ENCODE results near the gene HIBCH.

GRCh38 chr2:190271783-190272456, 47.7 kb downstream of the HIBCH start:
- TF ChIP-seq POLR2A (IDR thresholded peaks at IDR 0.05; ENCODE audit: low read depth, low read length) = no peak
- no peak for TF ChIP-seq POLR2AphosphoS5 (IDR thresholded peaks at IDR 0.05; ENCODE audit: low read depth, low read length)
- TF ChIP-seq TAF1 (IDR thresholded peaks at IDR 0.05; ENCODE audit: low read depth, low read length) = no peak
- TF ChIP-seq SPI1 (IDR thresholded peaks at IDR 0.05; ENCODE audit: low read depth, low read length) = no peak
- TF ChIP-seq POU2F2 (IDR thresholded peaks at IDR 0.05; ENCODE audit: low read depth, low read length) = no peak

All from GM12891 (cell line).